IPS DF 19.7 (cell line): ENCODE measurements around the gene PCARE.

Experiments
- DNase-seq: peaks from one replicate; pipeline ENCODE4 v3.0.0-alpha.2; 2013; ENCODE audit warnings: low read depth, low spot score

The PCARE gene

GRCh38 chr2:29063646-29064345 is 10.5 kb downstream of the PCARE start:
- no peak for DNase-seq

GRCh38 chr2:29063056-29063455 is 11.3 kb downstream of the PCARE start:
- DNase-seq = no peak

- no peak for DNase-seq
Observed at GRCh38 chr2:29062371-29062770, 12.0 kb downstream of the PCARE start.

- no peak for DNase-seq
Observed at GRCh38 chr2:29061616-29062015, 12.7 kb downstream of the PCARE start.

GRCh38 chr2:29061176-29061575 is 13.1 kb downstream of the PCARE start:
- no peak for DNase-seq

GRCh38 chr2:29060441-29060840 is 13.9 kb downstream of the PCARE start:
- DNase-seq = no peak

- DNase-seq = no peak
Observed at GRCh38 chr2:29059624-29060023, 14.7 kb downstream of the PCARE start.

- DNase-seq = no peak
Observed at GRCh38 chr2:29057006-29057405, 17.3 kb downstream of the PCARE start.

GRCh38 chr2:29056452-29056851 is 17.9 kb downstream of the PCARE start:
- no peak for DNase-seq

GRCh38 chr2:29055601-29056000 is 18.7 kb downstream of the PCARE start:
- DNase-seq = no peak

GRCh38 chr2:29054430-29054829 is 19.9 kb downstream of the PCARE start:
- DNase-seq = no peak

GRCh38 chr2:29053670-29054400 is 20.5 kb downstream of the PCARE start:
- DNase-seq = no peak

GRCh38 chr2:29053223-29053622 is 21.1 kb downstream of the PCARE start:
- peak; percentile 17 for DNase-seq

GRCh38 chr2:29052807-29053206 is 21.5 kb downstream of the PCARE start:
- no peak for DNase-seq

- no peak for DNase-seq
Observed at GRCh38 chr2:29051730-29052129, 22.6 kb downstream of the PCARE start.

GRCh38 chr2:29050591-29050990 is 23.7 kb downstream of the PCARE start:
- DNase-seq = no peak

GRCh38 chr2:29047083-29047845 is 27.1 kb downstream of the PCARE start:
- DNase-seq = no peak

- no peak for DNase-seq
Observed at GRCh38 chr2:29046321-29046720, 28.0 kb downstream of the PCARE start.

GRCh38 chr2:29044459-29044858 is 29.9 kb downstream of the PCARE start:
- no peak for DNase-seq

- no peak for DNase-seq
Observed at GRCh38 chr2:29042561-29043075, 31.7 kb downstream of the PCARE start.

- DNase-seq = no peak
Observed at GRCh38 chr2:29041161-29041660, 33.1 kb downstream of the PCARE start.

GRCh38 chr2:29040552-29040951 is 33.8 kb downstream of the PCARE start:
- DNase-seq = no peak
